HUES48 (cell line): Measurements from ENCODE around the gene ARID3C.

ENCODE experiments used
- H3K27ac ChIP-seq: one replicate; pipeline ENCODE4 v1.7.0; 2013; ENCODE audit warnings: low read depth, low read length, inconsistent platforms
- H3K27me3 ChIP-seq: 2 replicates; pipeline ENCODE4 v1.6.1; 2013; ENCODE audit warnings: mild to moderate bottlenecking, low read length; ENCODE audit not compliant: control insufficient read depth, insufficient read depth
- H3K36me3 ChIP-seq: 2 replicates; pipeline ENCODE4 v1.6.1; 2013; ENCODE audit warnings: low read length; ENCODE audit not compliant: control insufficient read depth, insufficient read depth
- H3K4me1 ChIP-seq: 2 replicates; pipeline ENCODE4 v1.6.1; 2013; ENCODE audit warnings: mild to moderate bottlenecking, low read length; ENCODE audit not compliant: control insufficient read depth, insufficient read depth
- H3K4me3 ChIP-seq: 2 replicates; pipeline ENCODE4 v1.5.1; 2013; ENCODE audit warnings: mild to moderate bottlenecking, low read depth, low read length
- H3K9ac ChIP-seq: 2 replicates; pipeline ENCODE4 v1.6.1; 2013; ENCODE audit warnings: mild to moderate bottlenecking, low read depth, low read length, moderate library complexity
- H3K9me3 ChIP-seq: 2 replicates; pipeline ENCODE4 v1.6.1; 2013; ENCODE audit warnings: low read length; ENCODE audit not compliant: control insufficient read depth, insufficient read depth

The ARID3C gene

DNA sequence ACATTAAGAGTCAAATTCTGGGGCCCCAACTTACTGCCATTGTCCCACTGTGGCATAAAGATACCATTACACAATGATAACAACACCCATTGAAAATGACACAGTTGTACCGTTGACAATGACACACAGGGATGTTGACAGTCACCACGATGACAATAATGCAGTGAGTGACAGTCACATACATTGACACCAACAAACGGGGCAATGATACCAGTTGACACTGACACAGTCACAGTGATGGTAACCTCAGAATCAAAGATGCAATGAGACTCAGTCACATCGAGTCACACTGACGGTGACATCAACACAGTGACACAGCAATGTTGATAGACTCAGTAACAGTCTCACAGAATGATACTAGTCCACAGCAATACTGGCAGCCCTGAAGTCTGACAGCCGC lies 56.2 kb downstream of the ARID3C start:
- Histone ChIP-seq H3K27me3 (peaks cover 34% of the 10 kb centered on the region), H3K4me3 (no peak overlapping the region), H3K9me3 (no peaks in the 10 kb centered on the region), H3K27ac (no peak overlapping the region), H3K4me1 (peaks cover 30% of the 10 kb centered on the region), H3K36me3 (no peaks in the 10 kb centered on the region), H3K9ac (no peak overlapping the region)

- no peaks in the 10 kb centered on the region for H3K9me3 ChIP-seq
- H3K27me3 ChIP-seq = peaks cover 34% of the 10 kb centered on the region
- H3K9ac ChIP-seq = no peak overlapping the region
- peaks cover 26% of the 10 kb centered on the region for H3K4me1 ChIP-seq
- H3K27ac ChIP-seq = no peak overlapping the region
- H3K36me3 ChIP-seq = no peaks in the 10 kb centered on the region
- H3K4me3 ChIP-seq = no peak overlapping the region
These were observed 56.8 kb downstream of the ARID3C start for GRCh38 chr9:34572092-34572491.

DNA sequence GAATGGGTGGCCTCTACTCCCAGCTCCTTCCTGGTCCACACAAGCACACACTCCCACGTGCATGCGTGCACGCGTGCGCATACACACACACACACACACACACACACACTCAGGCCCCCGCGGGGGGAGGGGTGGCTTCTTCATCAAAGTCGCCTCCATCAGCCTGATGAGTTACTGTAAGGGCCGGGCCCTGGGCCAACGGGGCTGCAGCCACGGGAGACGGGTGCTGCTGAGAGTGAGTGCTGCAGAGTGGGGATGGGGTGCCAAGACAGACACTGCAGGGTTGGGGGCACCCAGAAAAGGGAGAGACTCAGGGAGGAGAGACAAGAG lies 57.4 kb downstream of the ARID3C start:
- Histone ChIP-seq H3K36me3 (no peaks in the 10 kb centered on the region), H3K4me1 (peaks cover 20% of the 10 kb centered on the region), H3K4me3 (no peak overlapping the region), H3K9ac (no peak overlapping the region), H3K27ac (no peak overlapping the region), H3K9me3 (no peaks in the 10 kb centered on the region), H3K27me3 (peaks cover 28% of the 10 kb centered on the region)
